22Rv1 (cell line): Measurements from ENCODE around the gene CYP27A1.

Source experiments
- H3K27ac ChIP-seq: fragments of 450-650 bp; 2 replicates; pipeline ENCODE4 v1.5.1; 2017
- CTCF ChIP-seq: fragments of 450-650 bp; IDR thresholded peaks from 2 replicates; pipeline ENCODE4 v1.5.1; 2017; ENCODE audit warnings: mild to moderate bottlenecking
- ZFX ChIP-seq: fragments of 450-650 bp; IDR thresholded peaks from 2 replicates; pipeline ENCODE4 v1.6.1; 2017; ENCODE audit warnings: antibody characterized with exemption, borderline replicate concordance

The CYP27A1 gene

GRCh38 chr2:218820746-218821369 is 38.9 kb downstream of the CYP27A1 start:
- TF ChIP-seq CTCF = no peak
- no peak overlapping the region for H3K27ac ChIP-seq

- TF ChIP-seq ZFX = no peak
- no peak for TF ChIP-seq CTCF
- no peak overlapping the region for H3K27ac ChIP-seq
These were observed 39.8 kb downstream of the CYP27A1 start for GRCh38 chr2:218821605-218822211.

- no peak for TF ChIP-seq CTCF
- no peak for TF ChIP-seq ZFX
- no peak overlapping the region for H3K27ac ChIP-seq
These were observed 40.7 kb downstream of the CYP27A1 start for GRCh38 chr2:218822622-218823021.

- no peak overlapping the region for H3K27ac ChIP-seq
- no peak for TF ChIP-seq CTCF
- no peak for TF ChIP-seq ZFX
These were observed 41.4 kb downstream of the CYP27A1 start for GRCh38 chr2:218823196-218823855.

- TF ChIP-seq CTCF = no peak
- TF ChIP-seq ZFX = no peak
These were observed 42.1 kb downstream of the CYP27A1 start for GRCh38 chr2:218824004-218824403.

GRCh38 chr2:218826791-218827190 is 44.8 kb downstream of the CYP27A1 start:
- no peak overlapping the region for H3K27ac ChIP-seq
- TF ChIP-seq ZFX (no peak), CTCF (no peak)

More at GRCh38 chr2:218824004-218824403, 42.1 kb downstream of the CYP27A1 start:
- H3K27ac ChIP-seq = no peak overlapping the region
